K562 treated with DMSO at 1 percent for 48 hours (cell line): ENCODE measurements around the gene NAA11. TPM values are rescaled to one million over a fixed set of nuclear protein-coding genes. Genes with fewer than 3 reads are reported as not detected.

Experiments
- total RNA-seq: library from RNA; unstranded; fragments of 300-600 nt; gene quantifications from 2 replicates; pipeline ENCODE4 v1.2.3, GENCODE V29; 2022; ENCODE audit warnings: low replicate concordance; ENCODE audit errors: extremely low read depth

The NAA11 gene
- not detected in 2 replicates for total RNA-seq

DNA sequence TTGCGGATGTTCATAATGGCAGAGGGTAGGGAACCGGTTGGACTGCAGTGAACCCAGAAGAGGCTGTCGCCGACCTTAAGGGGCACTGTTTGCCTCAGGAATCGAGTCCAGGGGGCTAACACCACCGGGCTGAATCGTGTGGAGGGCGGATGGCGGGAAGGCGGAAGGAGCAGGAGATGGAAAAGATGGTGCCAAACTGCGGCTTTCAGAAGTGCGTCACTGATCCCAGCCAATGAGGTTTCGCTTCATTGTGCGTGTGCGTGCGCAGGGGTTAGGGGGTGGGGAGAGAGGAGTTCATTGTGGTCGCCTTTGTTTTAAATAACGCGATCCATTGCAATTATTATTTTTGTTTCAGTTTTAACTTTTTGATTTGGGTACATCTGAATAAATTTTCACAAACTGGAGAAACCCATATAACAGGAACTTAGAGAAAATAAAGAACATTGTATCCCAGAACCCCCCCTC lies at the start of gene NAA11:
Gene NAA11 (minus strand): TSS at position 198 of the 465 bp plus-strand sequence. CDS start 184 bp downstream, at position 14.

Other genes starting within 250 kb of the NAA11 start
- not detected in 2 replicates for gene GK2, start 82.2 kb upstream of the NAA11 start, total RNA-seq